NOMO-1 treated with DMSO at 0.1 percent for 48 hours (cell line): ENCODE measurements around the gene ITGB8.
"Not testable (repeated sequence)": the region's sequence is repeated elsewhere in the genome, so short reads cannot be mapped to it uniquely, and the experiment has no call there.

Source experiments
- DNase-seq: peaks from one replicate; lab custom pipeline; 2025; ENCODE audit not compliant: unreplicated experiment; lab: John Stamatoyannopoulos, UW

ITGB8 gene

DNA sequence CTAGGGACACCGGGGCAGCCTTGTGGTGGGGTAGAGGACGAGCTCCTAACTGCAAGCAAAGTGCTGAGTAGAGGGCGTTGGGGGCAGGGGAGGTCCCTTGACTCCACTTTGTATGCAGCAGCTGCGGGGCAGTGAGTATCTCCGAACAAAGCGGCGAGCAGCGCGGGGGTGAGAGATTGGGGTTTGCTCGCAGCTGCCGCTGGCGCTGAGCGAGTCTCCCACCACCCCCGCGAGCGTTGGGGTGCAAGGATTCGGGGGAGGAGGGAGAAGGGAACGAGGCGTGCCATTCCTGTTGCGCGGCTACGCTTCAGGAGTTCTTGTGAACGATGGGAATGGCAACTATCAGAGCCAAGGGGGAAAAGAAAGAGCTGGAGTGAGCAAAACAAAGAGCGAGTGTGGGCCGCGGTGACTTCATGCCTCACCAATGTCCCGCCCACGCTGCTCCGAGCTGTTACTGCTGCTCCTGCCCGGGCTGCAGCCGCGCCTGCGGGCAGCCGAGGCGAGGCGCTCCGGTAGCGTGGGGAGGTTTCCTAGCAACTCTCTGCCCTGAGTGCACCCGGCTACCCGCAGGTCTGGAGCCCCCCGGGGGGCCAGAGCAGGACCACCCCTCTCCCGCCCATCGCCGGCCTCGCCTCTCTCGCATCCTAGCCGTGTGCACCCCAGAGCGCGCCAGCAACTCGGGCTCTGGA is at the start of gene ITGB8:
Gene ITGB8, plus strand, starts transcription at position 662 of the 689 bp plus-strand sequence. CDS start 907 bp downstream, outside the sequence.
- DNase-seq, result peak; percentile 27

DNA sequence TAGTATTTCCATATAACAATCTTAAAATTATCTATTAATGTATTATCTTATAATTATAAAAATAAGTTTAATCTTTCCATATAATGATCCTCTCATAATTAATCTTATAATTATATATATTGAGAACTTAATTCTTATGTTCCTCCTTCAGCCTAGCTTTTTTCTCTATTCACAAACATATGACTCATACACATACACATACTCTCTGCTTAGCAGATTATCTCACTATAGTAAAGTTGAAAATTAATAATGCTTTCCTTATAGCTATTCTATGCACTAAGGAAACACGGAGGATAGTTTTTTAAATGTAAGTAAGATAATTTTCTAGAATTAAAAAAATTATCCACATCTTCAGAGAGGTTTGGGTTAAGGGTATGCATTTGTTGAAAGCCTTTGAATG is 47.7 kb upstream of the ITGB8 start:
- DNase-seq, result no peak

DNA sequence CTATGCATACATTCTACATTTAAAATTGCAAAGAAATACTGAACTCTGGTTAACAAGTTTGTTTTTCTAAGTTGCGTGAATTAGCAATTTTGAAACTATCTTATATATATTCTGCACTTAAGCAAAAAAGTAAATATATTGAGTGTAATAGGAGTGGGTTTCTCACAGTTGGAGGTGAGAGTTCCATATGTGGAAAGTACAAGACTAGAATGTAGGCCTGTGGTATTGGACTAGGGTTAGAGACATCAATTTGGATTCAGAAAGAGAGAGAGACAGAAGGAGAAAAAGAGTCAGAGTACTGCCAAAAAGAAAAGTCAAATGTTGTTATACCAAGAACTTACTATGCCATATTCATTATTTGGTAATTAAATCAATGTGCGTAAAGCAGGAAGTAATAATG is 47.3 kb upstream of the ITGB8 start:
- no peak for DNase-seq

DNA sequence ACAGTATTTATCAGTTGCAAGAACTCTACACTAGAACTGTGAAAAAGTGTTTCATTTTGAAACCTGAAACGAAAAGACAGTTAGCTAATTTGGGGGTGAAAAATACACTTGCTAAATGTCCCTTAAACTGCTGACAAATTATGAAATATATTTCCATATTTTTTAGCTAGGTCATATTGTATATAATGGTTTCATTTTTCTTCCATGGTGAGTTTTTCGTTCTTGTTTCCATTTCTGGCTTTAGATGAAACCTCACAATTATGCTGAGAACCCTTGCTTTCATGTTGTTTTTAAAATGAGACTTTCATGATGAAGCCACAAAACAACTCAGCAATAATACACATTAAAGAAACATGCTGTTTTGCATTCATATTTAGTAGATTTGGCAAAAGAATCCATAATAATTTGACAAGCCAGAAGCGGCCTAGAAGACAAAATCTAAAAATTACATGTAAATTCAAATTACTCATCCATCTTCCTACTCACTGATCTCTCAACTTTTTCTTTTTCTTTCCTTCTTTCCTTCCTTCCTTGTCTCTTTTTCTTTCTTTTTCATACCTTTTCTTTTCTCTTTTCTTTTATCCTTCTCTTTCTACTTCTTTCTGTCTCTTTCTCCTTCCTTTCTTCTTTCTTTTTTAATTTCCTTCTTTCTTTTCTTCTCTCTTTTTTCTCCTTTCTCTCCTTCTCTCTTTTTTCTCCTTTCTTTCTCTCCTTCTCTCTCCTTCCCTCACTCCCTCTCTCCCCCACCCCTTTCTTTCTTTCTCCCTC is 46.5 kb upstream of the ITGB8 start:
- no peak for DNase-seq

DNA sequence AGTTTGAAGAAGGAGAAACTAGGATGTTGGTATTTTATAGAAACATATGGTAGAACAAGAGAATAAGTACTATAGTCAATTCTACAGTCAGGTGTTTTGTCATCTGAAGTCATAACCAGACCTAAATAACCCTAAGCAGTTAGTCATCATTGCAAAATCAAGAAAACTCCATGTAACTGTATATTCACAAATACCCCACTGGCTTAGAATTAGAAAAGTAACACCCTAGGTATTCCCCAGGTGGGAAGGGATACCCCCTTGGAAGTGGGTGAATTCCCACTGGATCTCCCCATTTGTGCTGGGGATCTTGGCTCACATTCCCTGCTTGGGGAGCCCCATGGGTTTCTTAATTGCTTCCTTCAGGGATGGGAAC is 45.9 kb upstream of the ITGB8 start:
- DNase-seq, result peak; percentile 8

DNA sequence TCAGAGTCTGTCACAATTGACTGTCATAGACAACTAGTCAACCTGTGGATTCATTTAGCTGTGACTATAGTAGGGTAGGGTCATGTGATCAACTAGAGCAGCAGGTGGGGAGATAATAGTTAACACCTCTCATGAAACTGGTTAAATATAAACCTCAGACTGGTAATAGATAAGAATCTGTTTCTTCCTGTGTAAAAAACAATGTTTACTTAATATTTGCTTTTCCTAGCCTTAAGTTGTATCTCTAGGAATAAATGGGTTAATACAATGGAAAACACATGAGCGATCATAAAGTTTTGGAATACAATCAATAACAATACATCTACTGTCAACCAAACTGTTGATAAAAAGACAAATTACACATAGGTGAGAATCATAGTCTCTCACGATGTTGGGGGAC is 43.4 kb upstream of the ITGB8 start:
- DNase-seq, result no peak

DNA sequence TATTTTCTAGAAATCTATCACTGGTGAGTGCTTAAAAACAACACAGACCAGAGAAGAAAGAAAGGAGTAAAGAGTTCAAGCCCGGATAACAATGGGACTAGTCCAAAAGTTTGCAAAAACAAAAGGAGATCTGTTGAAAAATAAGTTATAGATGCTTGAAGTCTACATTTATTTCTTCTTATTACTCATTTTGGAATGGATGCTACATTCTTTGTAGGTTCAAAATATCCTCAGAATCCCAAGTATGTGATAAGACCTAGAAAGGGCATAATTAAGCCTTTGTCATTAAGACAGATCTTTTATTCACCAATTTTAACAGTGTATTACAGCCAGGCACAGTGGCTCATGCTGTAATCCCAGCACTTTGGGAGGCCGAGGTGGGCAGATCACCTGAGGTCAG is 42.7 kb upstream of the ITGB8 start:
- no peak for DNase-seq

DNA sequence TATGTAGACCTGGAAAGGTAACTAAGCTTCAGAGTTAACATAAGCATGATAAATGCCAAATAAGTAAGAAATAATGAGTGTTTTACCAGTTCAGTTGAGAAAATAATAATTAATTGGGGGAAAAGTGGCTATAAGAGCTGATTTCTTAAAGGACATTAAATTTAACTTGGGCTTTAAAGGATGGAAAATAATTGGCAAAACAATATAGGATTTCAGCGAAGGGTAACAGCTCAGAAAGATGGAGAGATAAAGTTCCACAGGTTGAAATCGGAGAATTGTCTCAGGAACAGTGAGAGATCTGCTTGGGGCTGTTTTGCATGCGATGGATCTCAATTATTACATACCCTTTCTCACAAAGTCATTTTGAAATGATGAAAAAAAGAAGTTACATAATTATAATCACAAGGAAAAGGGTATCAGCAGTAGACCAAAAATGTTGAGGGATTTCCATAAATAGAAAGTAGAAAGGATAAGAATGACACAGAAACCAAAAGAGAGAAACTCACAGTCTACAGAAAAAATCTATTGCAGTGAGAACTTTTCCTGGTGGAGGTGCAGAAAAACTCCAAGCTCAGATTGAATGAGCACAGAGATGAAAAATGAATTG is 40.1 kb upstream of the ITGB8 start:
- no peak for DNase-seq

DNA sequence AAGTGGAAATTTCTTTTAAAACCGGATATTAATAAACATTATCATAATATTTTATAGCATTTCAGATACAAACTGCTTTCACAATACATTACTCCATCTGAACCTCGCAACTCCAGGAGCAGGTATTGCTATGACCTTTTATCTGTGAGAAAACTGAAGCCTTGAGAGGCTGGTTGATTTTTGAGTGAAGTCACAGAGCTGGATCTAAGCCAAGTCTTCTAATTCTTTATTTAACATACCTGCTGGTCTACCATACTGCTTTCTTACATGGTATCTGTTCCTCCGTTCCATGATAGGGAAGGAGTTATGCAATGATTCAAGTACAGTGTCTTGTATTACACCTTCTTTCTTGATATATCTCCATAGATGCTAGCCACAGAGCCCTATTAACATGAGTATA is 37.4 kb upstream of the ITGB8 start:
- DNase-seq, result no peak

DNA sequence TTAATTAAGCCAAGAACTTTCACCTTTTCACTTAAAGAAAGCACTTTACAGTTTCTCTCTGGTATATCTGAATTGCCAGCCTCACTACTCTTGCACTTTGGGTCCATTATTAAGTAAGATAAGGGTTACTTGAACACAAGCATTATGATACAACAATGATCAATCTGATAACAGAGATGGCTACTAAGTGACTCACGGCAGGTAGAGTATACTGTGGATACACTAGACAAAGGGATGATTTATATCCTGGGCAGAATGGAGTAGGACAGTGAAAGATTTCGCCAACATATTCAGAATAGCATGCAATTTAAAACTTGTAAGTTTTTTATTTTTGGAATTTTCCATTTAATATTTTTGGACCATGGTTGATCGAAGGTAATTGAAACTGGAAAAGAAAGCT is 34.3 kb upstream of the ITGB8 start:
- no peak for DNase-seq

DNA sequence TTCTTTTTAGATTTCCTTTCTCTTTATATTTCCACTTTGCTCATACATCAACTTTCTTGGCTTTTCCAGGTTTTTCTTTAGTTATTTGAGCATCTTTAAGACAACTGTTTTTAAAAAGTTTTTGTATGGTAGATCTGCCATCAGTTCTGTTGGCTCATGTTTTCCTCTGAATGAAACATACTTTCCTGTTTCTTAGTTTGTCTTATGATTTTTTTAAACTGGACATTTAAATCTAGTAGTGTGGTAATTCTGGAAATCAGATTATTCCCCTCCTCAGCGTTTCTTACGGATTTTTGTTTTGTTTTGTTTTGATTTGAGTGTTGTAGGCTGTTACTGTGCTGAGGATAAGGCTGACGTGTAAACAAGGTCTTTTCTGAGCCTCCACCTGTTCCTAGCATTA is 33.8 kb upstream of the ITGB8 start:
- no peak for DNase-seq

DNA sequence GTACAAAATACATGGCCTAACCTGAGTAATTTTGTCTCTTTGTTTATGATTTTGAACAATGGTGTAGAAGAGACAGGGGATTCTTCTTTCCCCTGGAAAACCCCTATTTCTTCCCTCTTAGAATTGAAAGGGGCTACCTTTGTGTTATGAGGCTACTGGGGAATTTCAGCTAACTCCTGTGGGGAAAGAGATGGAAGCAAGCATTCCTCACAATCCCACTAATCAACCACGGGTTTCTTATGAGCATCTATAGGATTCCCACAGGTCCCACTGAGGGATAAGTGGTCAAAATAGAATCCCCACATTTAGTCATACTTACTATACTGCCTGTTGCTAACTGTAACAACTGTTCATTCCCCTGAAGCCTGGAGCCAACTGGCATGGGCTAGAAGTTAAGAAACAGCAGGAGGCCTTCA is 32.2 kb upstream of the ITGB8 start:
- DNase-seq, result no peak

DNA sequence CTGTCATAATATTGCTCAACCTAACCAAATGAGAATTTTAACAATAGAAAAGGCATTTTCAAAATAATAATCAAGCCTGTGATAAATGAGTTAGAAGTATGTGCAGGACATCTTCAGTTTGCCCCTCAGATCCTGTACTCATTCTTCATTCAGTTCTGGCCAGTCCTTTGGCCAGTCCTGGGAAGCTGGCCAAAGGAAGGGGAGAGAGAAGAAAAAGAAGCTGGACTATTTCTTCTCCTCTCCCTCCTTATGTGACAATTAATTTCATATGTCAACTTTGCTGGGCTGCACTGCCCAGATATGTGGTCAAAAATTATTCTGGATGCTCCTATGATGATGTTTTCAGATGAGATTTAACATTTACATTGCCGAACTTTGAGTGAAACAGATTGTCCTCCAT is 31.6 kb upstream of the ITGB8 start:
- DNase-seq, result no peak

DNA sequence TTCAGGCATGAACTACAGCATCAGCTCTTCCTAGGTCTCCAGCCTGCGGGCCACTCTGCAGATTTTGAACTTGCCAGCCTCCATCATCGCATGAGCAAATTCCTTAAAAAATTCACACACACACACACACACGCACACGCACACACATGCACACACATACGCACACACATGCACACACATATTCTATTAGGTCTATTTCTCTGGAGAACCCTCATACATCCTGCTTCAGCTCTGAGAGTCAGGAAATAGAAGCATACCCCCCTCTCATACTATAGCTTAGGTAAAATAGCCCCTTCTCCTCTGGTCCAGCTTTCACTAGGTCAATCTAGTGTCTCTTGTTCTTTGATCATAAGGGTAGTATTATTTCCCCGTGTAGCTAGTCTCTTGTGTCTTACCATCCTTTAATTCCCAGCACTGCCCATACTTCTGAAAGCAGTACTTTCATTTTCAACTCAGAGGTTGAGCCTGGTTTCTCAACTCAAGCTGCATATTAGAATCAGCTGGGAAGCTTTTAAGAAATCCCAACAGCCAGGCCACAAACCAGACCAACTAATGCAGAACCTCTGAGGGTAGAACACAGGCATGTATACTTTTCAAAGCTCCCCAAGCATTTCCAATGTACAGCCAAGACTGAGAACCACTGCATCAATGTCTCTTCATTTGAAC is 30.9 kb upstream of the ITGB8 start:
- peak; percentile 32 for DNase-seq

DNA sequence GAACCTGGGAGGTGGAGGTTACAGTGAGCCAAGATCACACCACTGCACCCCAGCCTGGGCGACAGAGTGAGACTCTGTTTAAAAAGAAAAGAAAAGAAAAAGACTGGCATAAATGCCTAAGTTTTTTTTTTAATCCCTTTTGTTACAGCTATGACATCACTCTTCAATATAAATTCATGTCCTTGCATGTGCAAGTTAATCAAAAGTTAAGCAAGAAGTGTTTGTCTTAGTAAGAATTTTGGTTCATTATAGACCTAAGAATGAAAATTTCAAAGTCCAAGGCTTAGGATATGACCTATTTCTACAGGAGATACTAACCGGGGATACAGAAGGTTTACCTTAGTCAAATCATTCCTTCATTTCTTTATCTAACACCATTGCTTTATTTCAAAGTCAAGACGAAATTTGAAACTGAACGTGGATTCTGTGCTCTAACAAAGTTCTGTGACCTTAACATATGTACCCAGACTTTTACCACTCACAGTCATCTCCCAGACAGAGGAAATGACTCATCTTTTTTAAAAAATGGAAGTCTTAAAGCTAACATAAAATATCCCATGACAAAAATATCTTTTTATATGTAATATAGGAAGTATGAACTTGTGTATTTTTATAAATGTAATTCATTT is 29.3 kb upstream of the ITGB8 start:
- peak; percentile 60 for DNase-seq

DNA sequence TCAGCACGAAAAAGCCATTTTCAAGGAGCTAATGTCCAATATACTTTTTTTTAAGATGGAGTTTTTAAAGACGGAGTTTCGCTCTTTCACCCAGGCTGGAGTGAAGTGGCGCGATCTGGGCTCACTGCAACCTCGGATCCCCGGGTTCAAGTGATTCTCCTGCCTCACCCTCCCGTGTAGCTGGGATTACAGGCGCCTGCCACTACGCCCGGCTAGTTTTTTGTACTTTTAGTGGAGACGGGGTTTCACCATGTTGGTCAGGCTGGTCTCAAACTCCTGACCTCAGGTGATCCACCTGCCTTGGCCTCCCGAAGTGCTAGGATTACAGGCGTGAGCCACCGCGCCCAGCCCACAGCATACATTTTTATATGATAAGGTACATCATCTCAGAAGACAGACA is 28.4 kb upstream of the ITGB8 start:
- not testable (repeated sequence) for DNase-seq

DNA sequence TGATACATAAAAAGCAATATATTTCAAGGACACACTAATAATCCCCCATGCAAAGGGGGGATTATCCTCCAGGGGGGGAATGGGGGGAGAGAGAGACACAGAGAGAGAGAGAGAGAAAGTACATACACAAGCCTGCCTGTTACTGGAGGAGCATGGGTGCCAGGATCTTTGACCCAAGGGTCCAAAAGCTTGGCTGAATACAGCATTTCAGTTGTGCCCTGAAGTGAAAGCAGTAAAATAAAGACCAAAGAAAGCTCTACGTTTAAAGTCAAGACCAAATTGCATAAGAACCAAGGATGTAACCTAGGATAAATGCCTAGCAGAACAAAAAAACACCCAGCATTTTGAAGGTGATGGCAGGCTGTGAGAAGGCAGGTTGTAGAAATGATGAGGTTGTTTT is 27.8 kb upstream of the ITGB8 start:
- no peak for DNase-seq

DNA sequence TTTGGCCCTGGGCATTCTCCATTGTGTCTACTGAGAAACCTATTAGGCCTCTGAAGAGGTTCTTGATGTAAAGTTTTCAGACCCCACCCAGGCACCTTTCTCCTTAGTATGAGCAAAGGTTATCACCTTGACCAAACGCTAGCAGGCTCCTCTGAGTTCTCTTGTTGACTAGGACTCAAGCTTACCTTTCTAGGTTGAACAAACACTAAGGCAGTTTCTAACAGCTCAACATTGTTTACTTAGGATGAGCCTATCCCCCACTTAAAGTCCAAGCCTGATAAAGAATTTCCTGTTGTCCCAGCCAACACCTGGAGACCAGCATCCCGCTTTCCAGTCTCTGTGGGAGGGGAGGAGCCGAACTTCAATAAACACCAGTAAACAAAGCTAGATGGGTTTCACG is 26.3 kb upstream of the ITGB8 start:
- DNase-seq, result no peak

DNA sequence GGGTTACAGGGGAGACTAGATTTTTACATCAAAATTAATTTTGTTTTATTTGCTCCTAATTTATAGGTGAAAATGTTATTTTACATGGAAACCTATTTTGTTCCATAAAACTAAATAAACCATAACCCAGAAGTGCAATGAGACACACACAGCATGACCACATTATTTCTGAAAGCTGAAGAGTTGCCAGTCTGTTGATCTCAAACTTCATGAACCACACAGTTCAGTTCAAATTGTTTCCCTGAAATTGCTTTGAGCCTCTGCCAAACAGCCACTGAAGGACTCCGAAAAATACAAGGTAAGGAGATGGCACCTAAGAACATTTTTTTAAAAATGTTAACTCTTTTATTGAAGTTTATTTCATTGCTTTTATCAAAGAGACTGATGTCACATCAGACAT is 25.0 kb upstream of the ITGB8 start:
- DNase-seq, result no peak

DNA sequence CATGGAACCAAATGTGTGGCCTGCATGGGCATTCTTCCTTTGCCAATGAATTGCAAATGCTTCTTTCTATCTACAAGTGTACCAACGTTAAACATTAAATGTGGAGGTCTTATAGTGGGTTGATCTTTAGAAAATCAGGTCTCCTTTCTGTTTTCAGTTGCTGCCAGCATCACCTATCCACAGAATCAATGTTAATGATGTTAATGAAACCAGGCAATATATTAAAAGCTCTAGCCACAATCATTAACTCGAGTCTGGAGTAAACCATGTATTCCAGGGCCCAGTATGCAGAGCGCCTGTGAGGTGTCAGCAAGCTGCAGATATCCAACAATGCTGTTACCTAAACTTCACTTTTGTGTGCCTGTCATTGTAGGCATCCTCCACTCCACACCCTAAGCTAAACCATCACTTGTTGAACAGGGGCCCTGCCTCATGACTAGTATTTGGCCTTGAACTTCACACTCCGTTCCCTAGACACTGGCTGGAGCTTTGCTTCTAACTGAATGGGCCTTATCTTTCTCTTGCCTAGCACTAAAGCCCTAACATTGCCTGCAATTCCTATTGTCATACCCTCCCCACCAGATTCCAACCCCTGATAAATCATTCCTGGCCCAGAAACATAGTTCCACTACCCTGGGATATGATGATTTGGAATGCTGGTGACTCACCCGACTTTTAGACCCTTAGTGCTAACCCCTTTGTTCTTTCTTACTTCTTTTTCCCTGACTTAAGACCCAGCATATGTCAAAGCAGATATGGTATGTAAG is 24.3 kb upstream of the ITGB8 start:
- DNase-seq, result no peak

DNA sequence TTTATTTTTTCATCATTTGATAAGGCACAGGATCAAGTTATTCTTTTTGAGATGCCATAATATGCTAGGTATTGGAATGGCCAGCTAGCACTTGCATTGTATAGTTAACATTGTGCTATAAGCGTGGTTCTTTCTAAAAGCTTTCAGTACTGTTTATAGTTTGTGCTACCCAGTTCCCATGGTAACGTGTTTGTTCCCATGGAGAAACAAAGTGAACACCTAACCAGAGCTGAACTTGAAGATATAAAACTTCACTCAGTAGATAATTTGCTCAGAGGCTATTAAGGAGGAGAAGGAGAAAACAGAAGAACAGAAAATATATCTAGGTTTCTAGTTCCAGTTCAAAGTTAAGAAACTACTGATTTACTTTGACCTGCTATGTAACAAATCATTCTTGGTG is 23.6 kb upstream of the ITGB8 start:
- no peak for DNase-seq
